HG02642 (cell line): ENCODE data around the gene CARD19.

Source experiments
- ATAC-seq: cut with Tn5 transposase; IDR thresholded peaks from one replicate; pipeline ENCODE4 v1.9.1; 2021; ENCODE audit warnings: mild to moderate bottlenecking; ENCODE audit not compliant: unreplicated experiment, poor library complexity

CARD19 gene

GRCh38 chr9:93149361-93149760 is 53.3 kb downstream of the CARD19 start:
- no peak for ATAC-seq

GRCh38 chr9:93151097-93151784 is 55.2 kb downstream of the CARD19 start:
- ATAC-seq = no peak

GRCh38 chr9:93154293-93154903 is 58.4 kb downstream of the CARD19 start:
- ATAC-seq = no peak

- ATAC-seq = no peak
Measured at GRCh38 chr9:93155716-93156474, 59.9 kb downstream of the CARD19 start.

- peak; percentile 61 for ATAC-seq
Measured at GRCh38 chr9:93156475-93157008, 60.5 kb downstream of the CARD19 start.

GRCh38 chr9:93159601-93160471 is 63.8 kb downstream of the CARD19 start:
- ATAC-seq = peak; percentile 90

GRCh38 chr9:93161786-93162562 is 66.0 kb downstream of the CARD19 start:
- ATAC-seq = no peak
